GM20431 (cell line): ENCODE data around the gene TNMD.
"Not testable (repeated sequence)": the region's sequence is repeated elsewhere in the genome, so short reads cannot be mapped to it uniquely, and the experiment has no call there.

Experiments
- in situ Hi-C: fragments of 300-500 bp; cut with MseI, MboI; formaldehyde crosslinking; loops from one replicate; pipeline ENCODE4 v1.15.0; 2020; ENCODE audit warnings: low sequenced_read_pairs; ENCODE audit not compliant: unreplicated experiment

The TNMD gene

GRCh38 chrX:100584611-100585010 is at the start of gene TNMD:
TNMD (plus strand) TSS chrX:100584936; CDS start chrX:100585019, 83 bp downstream.
- in situ Hi-C loops = no loop called here

- in situ Hi-C loops = not testable (repeated sequence)
Measured at GRCh38 chrX:100565534-100565933, 19.2 kb upstream of the TNMD start.

GRCh38 chrX:100586747-100587146 is 2.0 kb downstream of the TNMD start:
- in situ Hi-C loops = no loop called here

DNA sequence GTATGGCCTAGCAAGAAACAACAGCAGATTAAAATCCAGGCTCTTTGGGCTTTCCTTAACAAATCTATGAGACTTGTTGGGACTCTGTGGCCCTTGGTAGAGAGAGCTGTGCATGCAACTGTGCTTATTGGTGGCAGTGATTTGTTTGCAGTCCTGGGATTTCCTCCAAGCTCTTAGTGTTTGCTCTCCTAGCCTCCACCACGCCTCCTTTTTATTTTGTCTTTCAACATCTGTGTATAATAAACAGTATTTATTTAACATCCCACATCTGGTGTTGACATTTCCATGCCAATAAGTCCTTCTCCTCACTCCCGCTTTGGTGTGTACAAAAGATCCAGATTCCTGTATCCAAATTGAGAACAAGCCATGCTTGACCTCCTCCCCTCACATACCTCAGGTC is 3.1 kb downstream of the TNMD start:
- in situ Hi-C loops = no loop called here

DNA sequence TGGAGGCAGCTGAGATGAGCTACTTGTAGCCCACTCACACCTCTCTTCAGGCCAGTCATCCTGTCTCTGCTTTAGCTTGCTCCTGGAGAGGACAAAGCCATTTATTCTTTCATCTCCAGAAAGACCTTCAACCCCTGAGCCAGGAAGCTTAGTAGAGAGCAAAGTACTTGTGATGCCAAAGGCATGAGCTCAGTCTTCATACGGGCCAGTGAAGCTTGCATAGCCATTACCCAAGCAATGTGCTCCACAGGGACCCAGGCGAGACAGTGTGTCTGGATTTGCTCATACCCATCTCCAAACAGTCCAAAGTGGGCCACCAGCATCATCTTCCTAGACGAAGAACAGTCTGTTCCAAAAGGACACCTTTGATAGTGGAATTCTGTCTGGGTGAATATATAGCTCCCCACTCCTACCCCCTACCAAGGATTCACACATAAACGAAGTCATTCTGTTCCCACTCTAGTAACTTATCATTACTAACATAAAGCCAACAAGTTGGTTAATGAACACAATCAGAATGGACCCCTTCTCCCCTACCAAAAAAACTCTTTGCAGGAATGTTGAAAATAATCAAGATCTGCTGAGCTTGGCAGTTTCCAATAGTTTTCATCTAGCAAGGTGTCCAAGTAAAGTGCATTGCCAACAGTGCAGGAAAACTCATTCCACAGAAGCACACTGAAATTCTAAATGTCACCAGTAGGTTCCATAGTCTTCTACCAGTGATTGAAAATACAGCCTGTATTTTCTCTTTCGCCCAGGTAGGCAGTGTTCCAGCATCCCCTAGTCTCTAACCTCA is 6.7 kb downstream of the TNMD start:
- in situ Hi-C loops = no loop called here

DNA sequence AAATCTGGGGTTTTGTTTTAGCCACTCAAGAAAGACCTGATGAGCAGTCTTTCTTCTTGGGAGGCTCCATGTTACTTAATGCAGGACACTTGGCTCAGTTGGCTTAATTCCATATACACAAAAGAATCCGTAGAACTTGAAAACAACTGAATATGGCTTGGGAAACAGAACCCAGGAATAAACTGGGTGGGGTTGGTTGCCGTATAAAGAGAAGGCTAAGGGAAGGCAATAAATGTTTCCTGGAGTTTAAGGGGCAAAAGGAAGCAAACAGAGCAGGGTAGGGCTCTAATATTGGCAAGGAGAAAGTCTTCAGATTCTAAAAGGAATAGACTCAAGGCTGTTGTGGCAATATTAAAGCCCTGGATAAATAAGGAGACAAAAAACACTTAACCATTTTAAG is 8.4 kb downstream of the TNMD start:
- in situ Hi-C loops = no loop called here

DNA sequence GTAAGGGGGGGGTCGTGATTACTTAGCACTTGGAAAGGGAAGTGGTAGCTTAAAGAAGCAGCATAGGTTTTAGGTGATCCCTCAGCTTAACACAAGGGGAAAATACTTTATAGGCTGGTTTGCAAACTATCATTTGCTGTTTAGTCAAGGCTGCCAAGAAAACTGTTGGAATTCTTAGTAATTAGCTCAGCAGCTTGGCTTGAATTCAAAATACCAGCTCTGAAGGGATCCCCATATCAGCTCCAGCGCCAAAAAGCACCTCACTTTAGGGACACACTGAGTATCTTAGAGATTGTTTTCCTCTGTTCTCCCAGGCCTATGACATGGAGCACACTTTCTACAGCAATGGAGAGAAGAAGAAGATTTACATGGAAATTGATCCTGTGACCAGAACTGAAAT is 8.8 kb downstream of the TNMD start:
- in situ Hi-C loops = no loop called here

DNA sequence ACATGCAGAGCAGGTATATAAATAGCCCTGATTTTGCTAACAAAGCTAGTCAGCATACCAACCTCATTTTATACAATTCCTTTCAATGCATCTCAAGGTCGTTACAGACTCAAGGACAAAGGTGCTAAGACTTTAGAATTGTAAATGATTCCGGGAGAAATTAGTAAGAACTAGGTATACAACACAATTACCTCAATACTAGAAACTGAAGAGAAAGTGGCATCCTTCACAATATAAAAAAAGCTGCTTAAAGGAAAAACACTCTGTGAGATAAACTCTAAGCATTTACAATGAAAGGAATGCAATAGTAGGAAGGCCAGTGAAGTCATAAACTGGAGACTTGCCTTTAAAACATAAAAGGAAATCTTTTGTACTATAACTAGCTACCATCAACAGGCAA is 11.9 kb downstream of the TNMD start:
- in situ Hi-C loops = no loop called here

DNA sequence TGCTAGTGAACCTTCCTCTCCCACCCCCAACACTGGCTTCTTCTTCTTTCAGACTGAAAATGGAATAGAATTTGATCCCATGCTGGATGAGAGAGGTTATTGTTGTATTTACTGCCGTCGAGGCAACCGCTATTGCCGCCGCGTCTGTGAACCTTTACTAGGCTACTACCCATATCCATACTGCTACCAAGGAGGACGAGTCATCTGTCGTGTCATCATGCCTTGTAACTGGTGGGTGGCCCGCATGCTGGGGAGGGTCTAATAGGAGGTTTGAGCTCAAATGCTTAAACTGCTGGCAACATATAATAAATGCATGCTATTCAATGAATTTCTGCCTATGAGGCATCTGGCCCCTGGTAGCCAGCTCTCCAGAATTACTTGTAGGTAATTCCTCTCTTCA is 14.7 kb downstream of the TNMD start:
- in situ Hi-C loops = no loop called here

DNA sequence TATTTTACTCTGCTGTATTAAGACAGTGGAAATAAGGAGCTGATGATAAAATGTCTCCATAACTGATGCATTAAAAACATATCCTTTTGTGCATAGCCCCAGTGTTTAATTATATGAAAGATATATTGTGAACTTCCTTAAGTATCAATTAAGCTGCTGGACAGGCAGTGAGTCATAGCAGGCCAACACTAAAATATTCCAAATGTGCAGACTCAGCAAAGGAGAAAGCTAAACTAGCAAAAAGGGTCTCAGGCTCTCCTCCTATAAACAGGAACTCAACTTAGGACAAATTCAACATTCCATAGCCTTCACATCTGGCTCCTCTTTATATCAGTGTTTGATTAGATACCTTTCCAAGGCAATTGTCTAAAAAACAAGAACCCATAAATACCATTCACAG is 15.6 kb downstream of the TNMD start:
- in situ Hi-C loops = no loop called here

GRCh38 chrX:100600758-100601157 is 16.0 kb downstream of the TNMD start:
- in situ Hi-C loops = no loop called here

- in situ Hi-C loops = no loop called here
Measured at GRCh38 chrX:100606753-100607152, 22.0 kb downstream of the TNMD start.

DNA sequence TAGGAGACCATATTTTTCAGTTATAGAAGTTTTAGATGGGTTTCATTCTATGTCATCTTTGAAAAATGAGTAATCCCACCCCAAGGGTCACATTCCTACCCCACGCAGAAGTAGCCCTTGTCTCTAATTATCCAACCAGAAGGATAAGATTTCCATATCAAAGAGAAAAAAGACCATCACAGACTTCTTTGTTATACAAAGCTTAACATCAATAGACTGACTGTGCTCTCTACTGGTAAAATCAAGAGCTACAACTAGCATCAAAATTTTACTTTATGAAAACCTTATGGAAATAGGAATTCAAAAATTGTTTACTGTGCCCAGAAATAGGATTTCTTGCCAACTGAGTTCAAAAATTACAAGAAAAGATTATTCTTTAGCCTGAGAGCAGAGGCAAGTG is 24.9 kb downstream of the TNMD start:
- in situ Hi-C loops = no loop called here

DNA sequence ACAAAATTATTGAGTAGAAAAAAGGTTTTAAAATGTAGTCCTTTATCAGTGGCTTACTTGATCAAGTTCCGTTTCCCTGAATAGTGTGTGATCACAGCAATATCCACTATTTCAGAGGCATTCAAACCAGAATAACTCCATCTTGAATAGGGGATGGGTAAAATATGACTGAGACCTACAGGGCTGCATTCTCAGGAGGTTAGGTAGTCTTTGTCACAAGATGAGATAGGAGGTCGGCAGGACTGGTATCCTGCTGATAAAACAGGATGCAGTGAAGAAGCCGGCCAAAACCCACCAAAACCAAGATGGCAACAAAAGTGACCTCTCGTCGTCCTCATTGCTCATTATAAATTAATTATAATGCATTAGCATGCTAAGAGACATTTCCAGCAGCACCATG is 27.2 kb downstream of the TNMD start:
- in situ Hi-C loops = no loop called here

DNA sequence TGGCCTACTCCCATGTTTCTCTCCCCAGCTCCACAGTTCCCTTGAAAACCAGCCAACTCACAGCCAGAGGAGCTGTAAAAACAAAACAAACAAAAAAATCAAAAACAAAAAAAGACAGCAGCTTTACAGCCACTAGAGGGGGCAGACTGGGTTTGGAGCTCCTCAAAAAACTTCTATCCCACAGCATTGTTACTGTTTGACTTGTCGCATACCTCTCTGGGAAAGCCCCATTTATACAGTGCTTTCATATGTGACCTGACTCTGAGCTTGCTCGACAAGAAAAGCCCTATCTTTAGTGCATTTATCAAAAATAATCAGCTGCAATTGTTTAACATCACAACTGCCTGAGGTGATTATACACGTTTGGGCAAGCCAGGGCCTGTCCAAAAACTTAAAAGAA is 30.3 kb downstream of the TNMD start:
- in situ Hi-C loops = no loop called here

DNA sequence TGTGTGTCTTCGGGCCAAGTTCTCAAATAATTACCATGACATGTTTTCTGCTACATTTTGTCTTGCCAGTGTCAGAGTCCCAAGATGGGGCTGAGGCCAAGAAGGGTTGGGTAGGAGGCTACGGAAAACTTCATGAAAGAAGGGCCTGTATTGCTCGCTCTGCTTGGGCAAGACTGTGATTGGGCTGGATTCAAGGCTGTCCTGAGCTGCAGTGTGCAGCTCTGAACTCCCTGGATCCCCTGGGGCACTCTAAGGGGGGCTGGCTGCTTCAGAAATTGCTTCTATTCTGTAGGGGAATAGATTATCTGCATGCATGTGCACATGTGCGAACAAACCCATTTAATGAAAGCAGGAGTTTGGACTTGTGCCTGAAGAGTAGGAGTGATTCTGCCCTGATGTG is 38.3 kb downstream of the TNMD start:
- in situ Hi-C loops = no loop called here

DNA sequence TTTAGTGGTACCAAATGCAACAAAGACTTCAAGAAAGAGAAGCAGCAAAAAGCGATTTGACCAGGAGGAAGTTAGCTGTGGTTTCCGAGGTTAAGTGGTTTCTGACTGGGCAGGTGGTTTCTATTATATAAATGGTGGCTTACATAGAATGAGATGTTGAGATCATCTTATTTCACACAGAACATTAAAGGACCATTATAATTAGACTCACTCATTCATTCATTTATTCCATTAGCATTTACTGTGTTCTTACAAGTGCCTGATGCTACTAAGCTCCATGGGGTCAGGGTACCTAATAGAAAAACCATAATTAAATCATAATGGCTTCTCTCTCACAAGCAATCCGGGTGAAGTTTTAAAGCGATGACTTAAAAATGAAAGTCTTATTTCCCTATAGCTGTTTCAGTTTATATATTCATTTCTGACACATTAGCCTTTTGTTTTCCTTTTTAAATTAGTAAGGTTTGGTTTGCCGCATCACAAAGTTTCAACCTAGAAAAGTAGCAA is 41.3 kb downstream of the TNMD start:
- in situ Hi-C loops = no loop called here

GRCh38 chrX:100635040-100635439 is 50.3 kb downstream of the TNMD start:
- in situ Hi-C loops = no loop called here

DNA sequence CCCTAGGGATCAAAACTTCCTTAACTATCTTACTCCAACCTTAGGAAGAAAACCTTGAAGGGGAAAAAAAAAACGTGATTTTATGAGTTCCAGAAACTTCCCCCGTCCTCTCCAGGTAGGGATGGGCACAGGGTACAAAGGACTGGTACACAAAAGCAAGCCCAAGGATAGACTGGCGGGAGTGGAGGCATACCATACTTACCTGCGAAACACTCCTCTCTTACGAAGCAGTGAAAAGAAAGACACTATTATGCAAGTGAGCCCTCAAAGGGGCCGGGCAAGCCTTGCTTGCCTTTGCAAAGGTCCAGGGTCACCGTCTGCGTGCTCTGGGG is 51.2 kb downstream of the TNMD start:
- in situ Hi-C loops = no loop called here

- in situ Hi-C loops = no loop called here
Measured at GRCh38 chrX:100636321-100636991, 51.7 kb downstream of the TNMD start, which contains the start of gene TSPAN6. TSPAN6 (minus strand) TSS chrX:100636806; CDS start chrX:100636694, 112 bp downstream.

- in situ Hi-C loops = no loop called here
Measured at GRCh38 chrX:100642290-100642689, 57.6 kb downstream of the TNMD start.

DNA sequence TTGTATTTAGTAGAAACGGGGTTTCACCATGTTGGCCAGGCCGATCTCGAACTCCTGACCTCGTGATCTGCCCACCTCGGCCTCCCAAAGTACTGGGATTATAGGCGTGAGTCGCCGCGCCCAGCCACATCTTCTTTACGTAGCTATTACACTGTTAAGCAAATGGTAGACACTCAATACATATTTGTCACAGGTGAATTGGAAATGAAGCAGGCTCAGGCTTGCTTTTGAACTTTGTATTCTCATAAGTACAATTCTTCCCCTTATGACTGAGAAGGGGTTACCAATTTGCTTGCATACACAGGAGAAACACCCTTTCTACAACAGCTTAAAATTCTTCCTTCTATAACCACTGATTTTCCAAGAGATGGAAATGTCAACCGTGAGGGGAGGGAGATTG is 58.5 kb downstream of the TNMD start:
- in situ Hi-C loops = no loop called here
